Esophagus squamous epithelium (tissue), 4 donors: ENCODE data around the gene METTL24.

Experiments used
- CTCF ChIP-seq, 6 experiments: fragments of 450-650 bp in 4 of 6; fragments of 200-600 bp in 2 of 6; sonication (generic) in 2 of 6; IDR thresholded peaks; one replicate each; pipeline ENCODE4 v1.5.1; 2016 to 2019; ENCODE audit warnings: antibody characterized with exemption in 6 of 6, mild to moderate bottlenecking in 4 of 6, moderate library complexity in 4 of 6
- POLR2A ChIP-seq, 4 donors: fragments of 450-650 bp; IDR thresholded peaks; one replicate each; pipeline ENCODE4 v1.6.1; 2017; ENCODE audit warnings: antibody characterized with exemption in 4 of 4, mild to moderate bottlenecking in 4 of 4, moderate library complexity in 3 of 4

GRCh38 chr6:110322151-110322873, 35.8 kb downstream of the METTL24 start:
- TF ChIP-seq CTCF (IDR thresholded peaks at IDR 0.05) (no peak), POLR2A (IDR thresholded peaks at IDR 0.05) (no peak)
